Activated CD4-positive, alpha-beta T cell treated with anti-CD3 and anti-CD28 coated beads for 4 hours (primary cell): ENCODE measurements around the gene ENPP4.
"Not testable (repeated sequence)": the region's sequence is repeated elsewhere in the genome, so short reads cannot be mapped to it uniquely, and the experiment has no call there.

ENCODE experiments used
- DNase-seq, 2 donors: peaks; one replicate each; pipeline ENCODE4 v3.0.0-alpha.2; 2020

ENPP4 gene

DNA sequence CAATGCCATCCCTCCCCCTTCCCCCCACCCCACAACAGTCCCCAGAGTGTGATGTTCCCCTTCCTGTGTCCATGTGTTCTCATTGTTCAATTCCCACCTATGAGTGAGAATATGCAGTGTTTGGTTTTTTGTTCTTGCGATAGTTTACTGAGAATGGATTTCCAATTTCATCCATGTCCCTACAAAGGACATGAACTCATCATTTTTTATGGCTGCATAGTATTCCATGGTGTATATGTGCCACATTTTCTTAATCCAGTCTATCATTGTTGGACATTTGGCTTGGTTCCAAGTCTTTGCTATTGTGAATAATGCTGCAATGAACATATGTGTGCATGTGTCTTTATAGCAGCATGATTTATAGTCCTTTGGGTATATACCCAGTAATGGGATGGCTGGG lies 1.5 kb downstream of the ENPP4 start:
- not testable (repeated sequence) for DNase-seq

- DNase-seq, result no peak
Observed at GRCh38 chr6:46134216-46134615, 4.4 kb downstream of the ENPP4 start.

DNA sequence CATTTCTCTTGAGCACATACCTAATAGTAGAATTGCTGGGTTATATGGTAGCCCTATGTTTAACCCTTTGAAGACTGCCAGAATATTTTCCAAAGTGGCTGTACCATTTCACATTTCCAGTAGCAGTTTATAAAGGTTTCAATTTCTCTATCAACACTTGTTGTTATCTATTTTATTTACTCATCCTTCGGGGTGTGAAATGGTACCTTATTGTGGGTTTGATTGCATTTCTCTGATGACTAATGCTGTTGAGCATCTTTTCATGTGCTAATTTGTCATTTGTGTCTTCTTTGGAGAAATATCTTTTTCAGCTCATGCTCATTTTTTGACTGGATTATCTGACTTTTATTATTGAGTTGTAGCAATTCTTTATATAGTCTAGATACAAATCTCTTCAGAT lies 5.4 kb downstream of the ENPP4 start:
- DNase-seq, result no peak

GRCh38 chr6:46136831-46137230 lies 7.0 kb downstream of the ENPP4 start:
- DNase-seq, result no peak

DNA sequence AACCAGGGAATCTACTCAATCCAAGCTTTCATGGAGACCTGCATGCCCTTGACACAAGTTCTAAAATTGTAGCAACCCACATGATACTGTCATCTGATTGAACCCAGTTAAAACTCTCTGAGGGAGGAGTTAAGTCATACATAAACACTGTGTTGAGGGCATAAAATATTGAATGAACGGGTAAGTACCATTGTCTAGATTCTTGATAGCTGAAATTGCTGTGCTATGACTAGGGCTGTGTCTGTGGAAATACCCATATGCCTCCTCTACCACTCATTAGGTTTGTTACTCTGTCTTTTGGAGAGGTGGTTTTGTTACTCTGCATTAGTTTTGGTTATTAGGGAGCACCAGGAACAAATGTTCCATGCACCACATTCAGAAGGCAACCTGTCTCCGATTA lies 7.6 kb downstream of the ENPP4 start:
- DNase-seq, result no peak

- DNase-seq, result no peak
Observed at GRCh38 chr6:46138281-46138680, 8.5 kb downstream of the ENPP4 start.

DNA sequence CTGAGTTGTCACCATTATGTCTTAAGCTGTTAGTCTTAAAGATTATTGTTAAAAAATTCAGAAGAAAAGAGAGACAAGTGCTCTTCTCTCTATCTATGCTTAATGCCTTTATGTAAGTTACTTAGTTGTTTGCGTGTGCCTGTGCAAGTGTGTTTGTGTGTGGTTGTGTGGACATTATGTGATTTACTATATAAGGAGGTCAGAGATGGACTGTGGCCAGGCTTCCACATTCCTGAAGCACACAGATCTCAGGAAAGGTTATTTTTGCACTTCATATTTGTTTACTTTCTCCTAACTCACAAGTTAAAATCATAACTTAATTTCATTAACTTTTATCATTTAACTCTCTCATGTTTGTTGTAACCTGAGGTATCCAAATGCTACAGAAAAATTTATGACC lies 14.5 kb downstream of the ENPP4 start:
- DNase-seq, result no peak

- not testable (repeated sequence) for DNase-seq
Observed at GRCh38 chr6:46149066-46149465, 19.3 kb downstream of the ENPP4 start.

- no peak for DNase-seq
Observed at GRCh38 chr6:46156701-46157100, 26.9 kb downstream of the ENPP4 start.

GRCh38 chr6:46159229-46159628 lies 29.4 kb downstream of the ENPP4 start:
- no peak for DNase-seq

- DNase-seq, result no peak
Observed at GRCh38 chr6:46160102-46160501, 30.3 kb downstream of the ENPP4 start.

DNA sequence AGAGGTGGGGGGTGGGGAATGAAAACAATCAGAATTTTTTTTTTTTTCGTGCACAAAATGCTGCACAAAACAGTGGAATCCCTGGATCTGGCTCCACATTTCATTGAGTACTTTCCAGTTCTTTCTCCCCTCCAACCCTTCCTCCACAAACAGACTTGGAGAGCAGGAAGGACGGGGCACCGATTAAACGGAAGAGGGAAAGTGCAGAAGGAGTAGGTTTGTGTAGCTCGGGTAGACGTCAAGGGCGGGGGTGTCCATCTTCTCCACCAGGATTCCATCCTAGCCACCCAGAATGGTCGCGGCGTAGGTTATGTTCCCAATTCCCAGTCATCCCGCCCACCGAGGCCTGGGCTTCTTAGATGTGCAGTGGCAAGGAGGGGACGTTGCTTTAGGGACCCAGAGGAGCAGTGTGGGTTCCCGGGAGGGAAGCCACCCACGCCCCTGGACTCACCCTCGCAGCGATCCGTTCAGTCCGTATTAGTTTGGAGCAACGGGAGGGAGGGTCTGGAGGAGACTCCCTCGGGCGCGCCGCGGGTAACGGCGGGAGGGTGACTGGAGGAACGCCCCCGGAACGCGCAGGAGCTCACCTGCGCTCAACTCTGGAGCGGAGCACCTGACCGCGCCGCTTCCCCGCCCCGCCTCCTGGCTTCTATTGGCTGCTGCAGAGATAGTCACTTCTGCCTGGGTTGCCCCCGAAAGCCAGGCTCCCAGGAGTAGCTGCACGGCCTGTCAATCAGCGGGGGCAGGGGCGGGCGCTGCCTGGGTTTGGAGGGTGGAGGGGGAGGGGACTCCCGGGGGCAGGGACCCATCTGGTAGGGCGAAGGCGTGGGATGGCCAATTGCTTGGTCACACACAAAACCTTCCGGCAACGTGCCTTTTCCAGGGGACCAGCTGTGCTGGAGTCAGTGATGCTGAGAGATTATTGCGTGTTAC lies 40.8 kb downstream of the ENPP4 start, which contains the start of gene ENPP5:
Gene ENPP5 (minus strand): TSS at position 624 of the 933 bp plus-strand sequence. CDS start 2,718 bp downstream, outside the sequence.
- DNase-seq, result peak; percentile 59 to 60

GRCh38 chr6:46172176-46172575 lies 42.4 kb downstream of the ENPP4 start:
- no peak for DNase-seq

DNA sequence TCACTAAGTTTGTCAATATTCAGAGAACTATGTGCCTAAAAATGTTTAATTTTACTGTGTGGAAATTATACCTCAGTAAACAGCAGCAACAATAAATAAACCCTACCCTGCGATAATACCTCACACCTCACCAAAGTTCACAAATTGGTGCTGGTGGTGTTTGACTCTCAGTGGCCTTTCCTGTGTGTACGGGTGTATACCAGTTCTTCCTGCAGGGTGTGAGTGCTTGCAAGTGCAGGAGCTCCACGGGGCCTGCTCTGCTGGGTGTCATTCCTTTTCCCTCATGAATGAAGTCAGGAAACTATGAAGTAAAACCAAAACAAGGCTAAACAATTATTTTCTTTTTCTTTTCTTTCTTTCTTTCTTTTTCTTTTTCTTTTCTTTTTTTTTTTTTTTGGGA lies 45.1 kb downstream of the ENPP4 start:
- no peak for DNase-seq

- no peak for DNase-seq
Observed at GRCh38 chr6:46175446-46175845, 45.7 kb downstream of the ENPP4 start.

- no peak for DNase-seq
Observed at GRCh38 chr6:46175976-46176375, 46.2 kb downstream of the ENPP4 start.

DNA sequence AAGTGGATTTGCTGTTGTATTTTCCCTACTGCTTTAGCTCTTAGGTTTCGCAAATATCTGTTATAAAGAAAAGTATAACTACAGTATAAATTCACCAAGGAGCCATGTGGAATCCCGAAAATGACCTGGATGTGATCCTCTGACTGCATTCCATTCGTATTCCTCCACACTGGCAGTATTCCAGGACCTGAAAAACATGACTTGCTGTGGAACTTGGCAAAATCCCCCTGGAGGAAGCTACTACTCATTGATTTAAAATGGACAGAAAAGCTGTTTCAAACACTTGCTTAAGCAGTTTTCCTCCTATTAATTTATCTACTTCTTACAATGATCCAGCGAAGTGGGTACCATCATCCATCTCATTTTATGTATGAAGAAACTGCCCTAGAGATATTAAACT lies 54.3 kb downstream of the ENPP4 start:
- DNase-seq, result no peak

- no peak for DNase-seq
Observed at GRCh38 chr6:46186583-46186982, 56.8 kb downstream of the ENPP4 start.

- DNase-seq, result no peak
Observed at GRCh38 chr6:46189726-46190125, 59.9 kb downstream of the ENPP4 start.

GRCh38 chr6:46190889-46191288 lies 61.1 kb downstream of the ENPP4 start:
- no peak for DNase-seq

- no peak for DNase-seq
Observed at GRCh38 chr6:46191961-46192360, 62.2 kb downstream of the ENPP4 start.
